Stimulated activated CD4-positive, alpha-beta T cell treated with anti-CD3 and anti-CD28 coated beads, TNF-alpha, amount 100 ng/mL, for 48 hours (primary cell): ENCODE measurements around the gene PCYOX1L.

Experiments used
- DNase-seq, 3 donors: peaks; one replicate each; pipeline ENCODE4 v3.0.0-alpha.2; 2020; ENCODE audit warnings: low read depth in 3 of 3

Gene PCYOX1L, protein sequence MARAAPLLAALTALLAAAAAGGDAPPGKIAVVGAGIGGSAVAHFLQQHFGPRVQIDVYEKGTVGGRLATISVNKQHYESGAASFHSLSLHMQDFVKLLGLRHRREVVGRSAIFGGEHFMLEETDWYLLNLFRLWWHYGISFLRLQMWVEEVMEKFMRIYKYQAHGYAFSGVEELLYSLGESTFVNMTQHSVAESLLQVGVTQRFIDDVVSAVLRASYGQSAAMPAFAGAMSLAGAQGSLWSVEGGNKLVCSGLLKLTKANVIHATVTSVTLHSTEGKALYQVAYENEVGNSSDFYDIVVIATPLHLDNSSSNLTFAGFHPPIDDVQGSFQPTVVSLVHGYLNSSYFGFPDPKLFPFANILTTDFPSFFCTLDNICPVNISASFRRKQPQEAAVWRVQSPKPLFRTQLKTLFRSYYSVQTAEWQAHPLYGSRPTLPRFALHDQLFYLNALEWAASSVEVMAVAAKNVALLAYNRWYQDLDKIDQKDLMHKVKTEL

GRCh38 chr5:149357370-149358293 lies at the start of gene PCYOX1L:
Gene PCYOX1L, plus strand, starts transcription at chr5:149358046. Its CDS starts 23 bp downstream, at chr5:149358069.
- DNase-seq: peak; percentile 91 to 97 (median 96)

DNA sequence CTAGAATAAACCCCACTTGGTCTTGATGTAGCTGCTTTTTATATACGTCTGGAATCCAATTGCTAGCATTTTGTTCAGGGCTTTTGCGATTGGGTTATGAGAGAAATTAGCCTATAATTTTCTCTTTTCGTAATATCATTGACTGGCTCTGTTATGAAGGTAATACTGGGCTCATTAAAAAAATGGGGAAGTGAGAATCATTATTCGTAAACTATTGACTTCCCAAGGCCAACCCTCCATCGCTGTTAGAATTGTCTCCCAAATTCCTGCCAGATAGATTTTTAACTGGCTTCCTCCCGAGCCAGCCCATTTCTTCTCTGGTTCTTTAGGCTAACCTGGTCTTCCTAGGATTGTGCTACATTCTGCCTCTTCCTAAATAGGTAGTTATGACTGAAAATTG lies 48.5 kb upstream of the PCYOX1L start:
- DNase-seq: no peak

DNA sequence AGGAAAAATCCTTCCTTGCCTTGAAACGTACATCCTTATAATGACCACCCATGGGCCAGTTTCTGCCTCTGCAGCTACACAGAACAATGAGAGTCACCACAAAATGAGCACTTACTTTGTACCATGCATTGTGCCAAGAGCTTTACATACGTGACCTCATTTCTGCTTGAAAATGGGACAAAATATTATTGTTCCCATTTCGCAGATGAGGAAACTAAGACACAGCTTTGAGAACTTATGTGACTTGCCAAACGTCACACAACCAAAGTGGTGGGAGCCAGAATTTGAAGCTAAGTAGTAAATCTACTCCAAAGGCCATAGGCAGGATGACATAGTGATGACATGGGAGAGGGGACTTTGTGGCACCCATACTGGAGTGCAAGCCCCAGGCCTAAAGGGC lies 47.4 kb upstream of the PCYOX1L start:
- DNase-seq: no peak

GRCh38 chr5:149310947-149311658 lies 46.7 kb upstream of the PCYOX1L start:
- DNase-seq: no peak

- DNase-seq: no peak
These were observed 44.5 kb upstream of the PCYOX1L start for GRCh38 chr5:149313151-149313841.

DNA sequence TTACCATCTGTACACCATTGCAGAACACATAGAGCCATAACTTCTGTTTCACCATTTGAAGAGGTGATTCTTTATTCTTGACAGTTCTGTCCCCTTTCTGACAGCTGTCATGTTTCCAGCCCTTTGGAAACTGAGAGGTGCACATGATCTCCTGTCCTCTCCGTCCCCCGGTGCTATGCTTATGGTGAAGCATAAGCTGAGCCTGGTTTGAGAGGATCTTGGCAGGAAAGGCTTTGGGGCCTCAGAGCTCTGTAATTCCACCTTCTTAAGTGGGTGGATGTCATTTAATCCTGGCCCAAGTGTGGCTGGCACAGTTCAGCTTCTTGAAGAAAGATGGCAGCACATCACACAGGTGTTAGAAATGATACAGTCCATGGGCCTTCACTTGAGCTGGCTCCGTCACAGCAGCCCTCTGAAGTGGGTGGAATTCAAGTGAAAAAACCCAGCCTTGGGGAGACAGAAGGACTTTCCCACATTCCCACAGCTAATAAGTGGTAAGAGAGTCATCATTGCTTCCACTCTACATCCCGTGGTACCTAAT lies 43.2 kb upstream of the PCYOX1L start:
- DNase-seq: no peak

GRCh38 chr5:149315753-149316152 lies 42.1 kb upstream of the PCYOX1L start:
- no peak for DNase-seq

DNA sequence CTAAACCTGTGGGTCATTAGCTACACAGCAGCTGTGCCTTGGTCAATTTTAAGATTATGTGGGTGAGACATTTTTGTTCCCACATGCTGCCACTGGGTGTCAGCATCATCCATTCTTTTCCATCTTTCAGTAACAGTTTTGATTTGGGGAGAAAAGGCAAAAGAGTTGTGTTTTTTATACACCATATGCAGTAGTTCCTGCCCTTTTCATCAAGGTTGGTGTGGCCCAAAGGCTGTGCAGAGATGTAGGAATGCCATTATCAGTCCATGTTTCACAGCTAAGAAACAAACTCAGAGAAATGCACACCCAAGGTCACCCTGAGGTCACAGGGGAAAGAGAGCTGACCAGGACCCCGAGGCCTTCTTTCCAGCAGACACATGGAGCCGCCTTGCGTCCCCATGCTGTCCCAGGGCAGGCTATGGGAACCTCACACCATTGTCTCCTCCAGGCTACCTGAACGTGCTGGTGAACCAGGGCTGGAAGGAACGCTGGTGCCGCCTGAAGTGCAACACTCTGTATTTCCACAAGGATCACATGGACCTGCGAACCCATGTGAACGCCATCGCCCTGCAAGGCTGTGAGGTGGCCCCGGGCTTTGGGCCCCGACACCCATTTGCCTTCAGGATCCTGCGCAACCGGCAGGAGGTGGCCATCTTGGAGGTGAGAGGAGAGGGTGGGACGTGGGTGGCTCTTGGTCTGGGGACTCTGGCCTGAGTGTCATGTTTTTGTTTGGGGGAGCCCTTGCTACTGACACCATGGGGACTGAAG lies 40.4 kb upstream of the PCYOX1L start:
- DNase-seq: no peak

DNA sequence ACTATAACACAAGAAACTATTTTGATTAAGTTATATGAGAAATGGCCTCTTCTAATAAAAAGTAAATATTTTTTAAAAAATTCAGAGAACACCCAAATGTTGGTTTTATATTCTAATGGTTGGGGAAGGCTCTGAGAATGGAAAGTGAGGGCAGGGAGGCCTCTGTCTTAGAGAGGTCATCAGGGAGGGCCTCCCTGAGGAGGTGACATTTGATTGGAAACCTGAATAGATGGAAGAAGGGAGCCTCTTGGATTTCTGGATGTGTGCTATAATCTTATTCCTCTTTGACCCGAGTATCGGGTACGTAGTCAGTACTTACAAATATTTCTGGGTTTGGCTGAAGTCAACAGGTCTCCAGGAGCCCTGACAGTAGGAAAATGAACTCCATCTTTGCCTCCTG lies 38.7 kb upstream of the PCYOX1L start:
- DNase-seq: no peak

DNA sequence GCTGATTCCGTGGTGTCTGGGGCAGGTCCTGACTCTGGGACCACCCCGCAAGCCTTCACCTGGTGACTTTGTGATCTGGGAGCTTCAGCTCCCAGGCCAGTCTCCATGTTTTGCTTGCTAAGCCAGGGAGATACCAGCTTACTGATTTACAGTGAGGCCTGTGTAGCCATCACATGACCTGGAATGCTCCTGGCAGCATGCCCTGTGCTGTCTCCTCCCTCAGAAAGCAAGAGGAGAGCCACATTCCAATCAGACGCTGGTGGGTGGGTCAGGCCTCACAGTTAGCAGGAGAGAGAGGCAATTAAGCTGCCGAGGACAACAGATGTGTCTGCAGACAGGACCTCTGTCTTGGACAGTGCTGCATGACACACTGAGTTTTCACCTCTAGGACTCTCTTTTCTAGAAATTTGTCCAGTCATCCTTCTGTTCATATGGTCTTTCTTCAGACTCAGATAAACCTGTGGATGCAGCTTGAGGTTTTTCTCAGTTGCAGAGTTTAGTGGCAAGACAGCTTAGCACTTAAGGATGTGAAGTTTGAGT lies 37.0 kb upstream of the PCYOX1L start:
- no peak for DNase-seq

DNA sequence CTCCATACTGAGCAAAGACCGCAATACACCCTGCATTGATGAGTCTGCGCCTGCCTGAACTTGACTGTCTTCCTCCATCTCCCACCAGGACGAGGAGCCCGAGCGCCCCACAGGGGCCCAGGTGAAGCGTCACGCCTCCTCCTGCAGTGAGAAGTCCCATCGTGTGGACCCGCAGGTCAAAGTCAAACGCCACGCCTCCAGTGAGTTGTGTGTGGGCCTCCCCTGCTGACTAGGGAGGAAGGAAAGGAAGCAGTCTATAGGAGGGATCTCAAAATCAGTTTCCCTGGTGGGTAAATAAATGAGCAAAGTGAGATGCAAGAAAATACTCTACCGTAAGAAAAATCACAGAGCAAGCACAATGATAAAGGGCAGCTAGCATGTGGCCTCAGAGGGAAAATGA lies 35.3 kb upstream of the PCYOX1L start:
- no peak for DNase-seq

DNA sequence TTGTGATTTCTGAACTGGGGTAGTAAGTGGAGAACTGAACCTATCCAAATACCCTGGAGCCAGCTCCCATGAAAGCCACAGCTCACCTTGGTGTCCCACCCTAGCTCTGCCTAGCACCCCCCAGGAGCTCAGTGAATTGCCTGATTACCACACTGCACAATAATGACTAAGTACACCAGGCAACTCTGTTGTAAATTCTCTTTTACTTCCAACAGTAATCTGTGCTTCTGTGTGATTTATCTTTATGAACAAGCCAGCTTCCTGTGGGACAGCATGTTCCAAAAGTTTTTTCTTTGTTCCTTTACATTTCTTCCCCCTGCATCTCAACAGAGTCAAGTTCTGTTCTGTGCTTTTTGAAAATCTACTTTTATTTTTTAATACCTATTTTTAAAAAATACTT lies 34.6 kb upstream of the PCYOX1L start:
- DNase-seq: no peak

GRCh38 chr5:149323621-149324205 lies 34.1 kb upstream of the PCYOX1L start:
- no peak for DNase-seq

DNA sequence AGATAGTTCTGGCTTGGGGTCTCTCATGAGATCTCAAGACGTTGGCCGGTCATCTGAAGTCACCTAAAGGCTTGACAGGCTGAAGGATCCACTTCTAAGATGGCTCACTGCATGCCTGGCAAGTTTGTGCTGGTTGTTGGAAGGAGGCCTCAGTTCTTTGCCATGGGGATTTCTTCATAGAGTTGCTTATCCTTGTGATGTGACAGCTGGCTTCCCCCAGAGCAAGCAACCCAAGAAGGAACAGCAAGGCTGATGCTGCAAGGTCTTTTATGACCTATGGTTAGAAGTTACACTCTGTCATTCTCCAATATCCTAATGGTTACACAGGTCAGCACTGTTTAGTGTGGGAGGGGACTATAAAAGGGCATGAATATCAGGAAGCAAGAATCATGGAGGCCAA lies 33.2 kb upstream of the PCYOX1L start:
- DNase-seq: no peak

GRCh38 chr5:149325166-149325735 lies 32.6 kb upstream of the PCYOX1L start:
- DNase-seq: no peak

GRCh38 chr5:149325894-149326293 lies 32.0 kb upstream of the PCYOX1L start:
- no peak for DNase-seq

GRCh38 chr5:149326611-149327010 lies 31.2 kb upstream of the PCYOX1L start:
- no peak for DNase-seq

DNA sequence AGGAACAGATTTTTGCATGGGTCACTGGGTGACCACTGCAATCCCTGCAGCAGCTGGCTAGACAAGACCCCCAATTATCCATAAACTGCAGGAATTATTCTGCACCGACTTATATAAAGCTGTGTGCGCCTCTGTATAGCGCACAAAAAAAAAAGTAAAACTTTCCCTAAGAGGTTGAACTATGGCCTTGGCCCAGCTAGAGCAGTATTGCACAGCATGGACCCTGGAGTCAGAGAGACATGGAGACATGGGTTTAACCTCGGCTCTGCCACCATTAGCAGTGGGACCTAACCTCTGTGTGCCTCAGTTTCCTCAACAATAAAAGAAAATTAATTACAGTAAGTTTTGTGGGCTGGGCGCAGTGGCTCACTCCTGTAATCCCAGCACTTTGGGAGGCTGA lies 29.7 kb upstream of the PCYOX1L start:
- DNase-seq: no peak

- DNase-seq: no peak
These were observed 24.0 kb upstream of the PCYOX1L start for GRCh38 chr5:149333711-149334443.
